SK-N-MC (cell line): ENCODE data around the gene PTPRK.

Experiments
- DNase-seq: peaks from one replicate; pipeline ENCODE4 v3.0.0-alpha.2; 2011; ENCODE audit warnings: low read depth, low spot score
- H3K27ac ChIP-seq: fragments of 200-600 bp; sonication (generic); 2 replicates; pipeline ENCODE4 v1.5.1; 2016; ENCODE audit warnings: mixed run types
- H3K36me3 ChIP-seq: fragments of 200-600 bp; sonication (generic); 2 replicates; pipeline ENCODE4 v1.6.1; 2017; ENCODE audit warnings: antibody characterized with exemption, low read length, mixed read lengths; ENCODE audit not compliant: insufficient read depth
- H3K4me3 ChIP-seq: fragments of 200-600 bp; sonication (generic); 2 replicates; pipeline ENCODE4 v1.5.1; 2016
- H3K9ac ChIP-seq: fragments of 200-600 bp; sonication (generic); 2 replicates; pipeline ENCODE4 v1.8.0; 2017; ENCODE audit warnings: mixed run types, mixed read lengths; ENCODE audit not compliant: insufficient read length
- H3K9me3 ChIP-seq: fragments of 200-600 bp; sonication (generic); 2 replicates; pipeline ENCODE4 v1.6.1; 2017; ENCODE audit warnings: low read depth, mild to moderate bottlenecking, antibody characterized with exemption, low read length, moderate library complexity, mixed read lengths
- EZH2 ChIP-seq: fragments of 200-600 bp; sonication (generic); IDR thresholded peaks from one replicate; pipeline ENCODE4 v1.6.1; 2017; ENCODE audit warnings: antibody characterized with exemption
- FOXP2 ChIP-seq: optimal IDR thresholded peaks from 2 replicates; pipeline ENCODE3; 2011; ENCODE audit warnings: mild to moderate bottlenecking, moderate library complexity; ENCODE audit not compliant: insufficient read depth; ENCODE audit errors: extremely low read length, control extremely low read depth
- POLR2AphosphoS5 ChIP-seq: IDR thresholded peaks from 2 replicates; pipeline ENCODE4 v1.6.1; 2012; ENCODE audit warnings: mild to moderate bottlenecking, low read depth, low read length, borderline replicate concordance

Gene PTPRK

DNA sequence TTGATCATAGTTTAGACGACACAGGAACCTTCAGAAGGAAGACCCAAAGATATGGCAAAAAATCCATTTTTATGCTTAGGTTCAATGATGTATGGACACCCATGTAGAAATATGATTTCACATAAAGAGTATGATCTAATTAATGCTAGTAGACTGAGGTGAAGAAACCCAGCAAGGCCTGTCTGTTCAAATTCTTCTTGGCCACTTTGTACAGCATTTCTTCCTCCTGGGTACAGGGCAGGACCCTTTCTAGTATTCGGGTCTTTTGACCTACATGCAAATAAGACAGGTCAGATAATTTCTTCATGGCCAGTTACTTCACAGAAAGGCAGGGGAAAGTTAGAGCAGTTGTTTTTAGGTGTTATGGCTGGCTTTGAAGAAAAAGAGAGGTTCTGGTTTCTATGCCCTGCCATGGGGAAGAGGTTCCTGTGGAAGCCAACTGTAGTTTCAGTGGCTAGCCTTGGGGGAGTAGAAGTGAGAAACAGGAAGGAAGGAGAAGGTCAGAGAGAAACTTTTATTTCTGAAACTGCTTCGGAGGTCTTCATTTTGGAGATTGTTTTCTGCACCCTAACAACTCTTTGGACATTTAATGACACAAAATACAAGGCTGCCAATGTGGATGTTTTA lies 208.3 kb downstream of the PTPRK start:
- TF ChIP-seq POLR2AphosphoS5, result no peak
- no peak for TF ChIP-seq EZH2
- no peak for TF ChIP-seq FOXP2
- no peaks in the 10 kb centered on the region for H3K36me3 ChIP-seq
- H3K27ac ChIP-seq, result no peak overlapping the region
- no peak overlapping the region for H3K9ac ChIP-seq
- DNase-seq, result no peak
- no peaks in the 10 kb centered on the region for H3K9me3 ChIP-seq
- H3K4me3 ChIP-seq, result no peak overlapping the region

DNA sequence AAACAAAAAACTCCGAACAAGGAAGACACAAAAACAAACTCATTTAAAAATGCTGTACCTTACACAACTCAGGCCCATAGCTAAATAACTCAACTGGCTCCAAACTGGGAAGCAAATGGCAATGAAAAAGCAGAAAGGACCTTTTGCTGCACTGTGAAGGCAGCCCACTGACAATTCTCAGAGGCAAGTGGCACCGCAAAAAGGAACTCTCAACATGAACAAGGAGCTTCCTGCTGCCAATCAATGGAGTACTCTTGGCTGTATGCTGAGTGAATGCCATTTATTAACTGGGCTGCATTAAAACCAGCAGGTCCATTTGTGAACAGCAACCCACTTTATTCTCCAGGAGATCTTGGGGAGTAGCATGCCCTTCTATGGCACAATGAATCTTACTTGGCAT lies 209.9 kb downstream of the PTPRK start:
- Histone ChIP-seq H3K36me3 (no peaks in the 10 kb centered on the region), H3K9me3 (no peaks in the 10 kb centered on the region), H3K4me3 (no peak overlapping the region), H3K9ac (no peak overlapping the region), H3K27ac (no peak overlapping the region)
- TF ChIP-seq EZH2 (no peak), POLR2AphosphoS5 (no peak), FOXP2 (no peak)
- no peak for DNase-seq

DNA sequence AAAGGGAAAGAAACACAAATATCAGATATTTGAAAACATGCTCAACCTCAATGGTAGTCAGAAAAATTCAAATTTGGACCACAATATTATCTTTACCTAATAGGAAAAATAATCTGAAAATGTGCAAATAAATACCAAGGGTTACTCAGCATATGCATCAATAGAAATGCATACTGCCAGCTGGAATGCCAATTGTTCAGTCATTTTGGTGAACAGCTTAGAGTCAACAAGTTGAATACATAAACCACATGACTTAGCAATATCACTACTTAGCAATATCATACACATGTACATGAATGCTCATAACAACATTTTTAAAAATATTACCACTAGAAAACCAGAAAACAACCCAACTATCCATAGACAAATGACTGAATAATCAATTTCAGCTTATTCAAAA lies 212.7 kb downstream of the PTPRK start:
- TF ChIP-seq POLR2AphosphoS5, result no peak
- no peak for TF ChIP-seq EZH2
- TF ChIP-seq FOXP2, result no peak
- Histone ChIP-seq H3K9ac (no peak overlapping the region), H3K27ac (no peak overlapping the region), H3K36me3 (no peaks in the 10 kb centered on the region), H3K4me3 (no peak overlapping the region), H3K9me3 (no peaks in the 10 kb centered on the region)
- no peak for DNase-seq

DNA sequence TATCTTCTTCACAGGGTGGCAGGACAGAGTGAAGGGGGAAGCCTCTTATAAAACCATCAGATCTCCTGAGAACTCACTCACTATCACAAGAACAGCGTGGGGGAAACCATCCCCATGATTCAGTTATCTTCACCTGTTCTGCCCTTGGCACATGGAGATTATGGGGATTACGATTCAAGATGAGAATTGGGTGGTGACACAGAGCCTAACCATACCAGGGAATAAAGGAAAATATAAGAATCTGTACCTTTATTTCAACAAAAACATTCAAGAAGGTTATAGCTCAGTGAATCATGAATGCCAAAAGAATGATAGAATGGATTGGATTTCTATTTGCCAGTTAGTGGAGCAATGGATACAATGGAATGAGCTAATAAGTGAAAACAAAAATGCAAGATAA lies 214.4 kb downstream of the PTPRK start:
- no peak for DNase-seq
- H3K9me3 ChIP-seq, result no peaks in the 10 kb centered on the region
- no peak overlapping the region for H3K9ac ChIP-seq
- H3K4me3 ChIP-seq, result no peak overlapping the region
- no peaks in the 10 kb centered on the region for H3K36me3 ChIP-seq
- TF ChIP-seq POLR2AphosphoS5 (no peak), EZH2 (no peak), FOXP2 (no peak)
- no peak overlapping the region for H3K27ac ChIP-seq

DNA sequence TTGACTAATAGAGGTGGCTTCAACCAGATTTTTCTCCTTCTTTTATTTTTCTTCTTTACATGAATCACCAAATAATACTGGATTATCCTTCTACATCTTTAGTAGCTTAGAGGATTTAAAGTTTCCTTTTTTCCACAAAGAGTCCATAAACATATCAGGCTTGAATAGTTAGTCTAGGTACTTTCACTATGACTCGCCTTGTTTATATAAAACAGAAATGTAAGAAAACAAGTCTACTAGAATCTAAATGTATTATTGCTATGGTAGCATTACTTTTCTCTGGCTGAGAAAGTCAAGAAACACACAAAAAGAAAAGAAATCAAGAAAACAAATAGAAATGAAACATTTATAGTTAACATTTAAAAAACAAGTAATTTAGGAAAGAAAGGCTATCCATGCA lies 215.2 kb downstream of the PTPRK start:
- no peaks in the 10 kb centered on the region for H3K9me3 ChIP-seq
- H3K4me3 ChIP-seq, result no peak overlapping the region
- no peak overlapping the region for H3K27ac ChIP-seq
- H3K36me3 ChIP-seq, result no peaks in the 10 kb centered on the region
- no peak for DNase-seq
- no peak overlapping the region for H3K9ac ChIP-seq
- TF ChIP-seq POLR2AphosphoS5 (no peak), FOXP2 (no peak), EZH2 (no peak)

DNA sequence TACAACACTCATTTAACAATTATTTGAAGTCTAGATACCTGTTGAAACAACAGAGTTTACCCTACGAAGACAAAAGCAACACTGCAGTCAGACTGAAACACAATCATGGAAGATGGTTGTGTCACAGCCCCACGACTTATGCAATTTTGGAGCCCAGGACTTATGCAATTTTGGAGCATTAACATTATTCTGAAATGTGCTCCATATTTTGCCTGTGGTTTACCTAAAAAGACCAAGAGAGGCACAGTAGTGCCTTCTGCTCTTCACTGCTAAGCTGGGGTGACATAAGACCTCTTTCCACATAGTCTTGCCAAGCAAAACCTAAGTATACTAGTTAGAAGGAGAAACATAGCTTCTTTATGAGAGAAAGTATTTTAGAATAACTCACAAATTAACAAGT lies 216.5 kb downstream of the PTPRK start:
- DNase-seq, result no peak
- H3K9me3 ChIP-seq, result no peaks in the 10 kb centered on the region
- TF ChIP-seq FOXP2 (no peak), POLR2AphosphoS5 (no peak), EZH2 (no peak)
- no peak overlapping the region for H3K27ac ChIP-seq
- no peak overlapping the region for H3K4me3 ChIP-seq
- H3K9ac ChIP-seq, result no peak overlapping the region
- H3K36me3 ChIP-seq, result no peaks in the 10 kb centered on the region

DNA sequence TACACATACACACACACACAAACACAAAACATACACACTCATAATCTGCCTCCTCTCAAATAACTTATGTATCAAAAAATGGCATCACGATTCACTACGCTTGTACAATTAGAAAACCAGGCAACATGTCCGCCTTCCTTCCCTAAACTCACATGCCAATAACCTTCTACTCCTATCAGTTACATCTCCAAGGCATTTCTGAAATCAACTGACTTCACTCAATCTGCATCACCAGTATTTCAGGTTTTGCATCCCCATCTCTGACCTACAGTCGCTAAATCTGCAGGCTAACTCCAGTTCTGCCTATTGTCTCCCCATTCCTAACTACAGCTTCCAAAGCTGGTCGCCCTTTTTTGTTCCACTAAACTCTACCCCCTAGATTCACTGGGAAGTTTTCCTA lies 217.5 kb downstream of the PTPRK start:
- DNase-seq, result no peak
- H3K9me3 ChIP-seq, result no peaks in the 10 kb centered on the region

DNA sequence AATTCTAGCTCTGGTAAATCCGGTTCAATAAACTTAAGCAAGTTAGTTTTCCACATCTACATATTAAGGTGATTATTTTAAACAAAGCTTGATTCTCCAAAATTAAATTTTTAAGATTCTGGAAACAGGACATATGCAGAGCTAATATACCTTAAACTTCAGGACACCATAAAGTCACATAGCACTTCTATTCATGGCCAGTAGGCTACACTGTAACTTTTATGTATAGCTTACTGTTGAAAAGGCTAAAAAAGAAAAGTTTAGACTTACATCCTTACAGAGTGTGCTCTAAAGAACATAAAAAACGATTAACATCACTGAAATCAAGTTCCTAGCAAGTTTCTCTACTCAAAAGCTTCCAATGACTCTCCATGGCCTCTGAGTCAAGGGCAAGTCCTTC lies 224.7 kb downstream of the PTPRK start:
- no peak overlapping the region for H3K9ac ChIP-seq
- H3K36me3 ChIP-seq, result no peaks in the 10 kb centered on the region
- H3K27ac ChIP-seq, result no peak overlapping the region
- H3K4me3 ChIP-seq, result no peak overlapping the region
- TF ChIP-seq POLR2AphosphoS5 (no peak), EZH2 (no peak), FOXP2 (no peak)
- no peaks in the 10 kb centered on the region for H3K9me3 ChIP-seq
- no peak for DNase-seq

More for the DNA sequence above, 217.5 kb downstream of the PTPRK start:
- Histone ChIP-seq H3K4me3 (no peak overlapping the region), H3K36me3 (no peaks in the 10 kb centered on the region), H3K27ac (no peak overlapping the region), H3K9ac (no peak overlapping the region)
- TF ChIP-seq FOXP2 (no peak), POLR2AphosphoS5 (no peak), EZH2 (no peak)

DNA sequence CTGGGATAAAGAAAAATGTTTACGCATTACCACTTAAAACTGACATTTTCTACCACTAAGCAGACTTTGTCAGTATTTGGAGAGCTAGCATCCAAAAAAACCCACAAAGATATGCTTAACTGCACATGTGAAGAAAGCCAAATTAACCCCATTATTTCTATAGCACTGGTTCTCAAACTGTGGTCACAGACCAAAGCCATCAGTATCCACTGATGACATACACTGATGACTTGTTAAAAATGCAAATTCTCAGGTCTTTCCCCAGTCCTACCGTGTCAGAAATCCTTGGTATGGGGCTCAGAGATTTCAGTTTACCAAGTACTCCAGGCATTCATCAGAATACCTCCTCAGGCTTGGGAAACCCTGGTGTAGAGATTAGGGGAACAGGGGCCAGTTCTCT lies 230.2 kb downstream of the PTPRK start:
- H3K9ac ChIP-seq, result no peak overlapping the region
- no peak overlapping the region for H3K4me3 ChIP-seq
- no peaks in the 10 kb centered on the region for H3K9me3 ChIP-seq
- no peak for DNase-seq
- H3K36me3 ChIP-seq, result no peaks in the 10 kb centered on the region
- no peak for TF ChIP-seq EZH2
- TF ChIP-seq FOXP2, result no peak
- TF ChIP-seq POLR2AphosphoS5, result no peak
- H3K27ac ChIP-seq, result no peak overlapping the region
